NCI-H187 treated with DMSO at 0.1 percent for 48 hours (cell line): ENCODE measurements around the gene NECAB2.
"Not testable (repeated sequence)": the region's sequence is repeated elsewhere in the genome, so short reads cannot be mapped to it uniquely, and the experiment has no call there.

Source experiments
- DNase-seq: peaks from one replicate; lab custom pipeline; 2025; lab: John Stamatoyannopoulos, UW

Gene NECAB2

GRCh38 chr16:83936581-83937165 is 31.4 kb upstream of the NECAB2 start:
- no peak for DNase-seq

GRCh38 chr16:83937267-83937666 is 30.8 kb upstream of the NECAB2 start:
- no peak for DNase-seq

GRCh38 chr16:83937922-83938885 is 29.8 kb upstream of the NECAB2 start:
- no peak for DNase-seq

- DNase-seq = no peak
Measured at GRCh38 chr16:83939266-83939855, 28.7 kb upstream of the NECAB2 start.

DNA sequence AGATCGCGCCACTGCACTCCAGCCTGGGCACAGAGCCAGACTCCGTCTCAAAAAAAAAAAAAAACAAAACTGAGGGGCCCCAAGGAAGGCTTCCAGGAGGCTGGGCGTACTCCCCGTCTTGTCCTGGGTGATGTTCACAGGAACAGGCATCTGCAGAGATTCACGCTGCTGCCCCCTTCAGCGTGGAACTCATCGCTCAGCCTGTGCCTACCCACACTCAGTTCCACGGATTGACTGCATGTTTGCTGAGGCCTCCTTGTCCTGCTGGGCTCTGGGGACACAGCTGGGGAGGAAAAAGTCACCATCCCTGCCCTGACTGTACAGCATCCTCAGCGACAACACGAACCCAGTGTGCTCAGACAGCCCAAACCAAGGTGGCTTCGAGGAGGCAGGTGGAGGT is 27.9 kb upstream of the NECAB2 start:
- no peak for DNase-seq

- no peak for DNase-seq
Measured at GRCh38 chr16:83940630-83941378, 27.2 kb upstream of the NECAB2 start.

DNA sequence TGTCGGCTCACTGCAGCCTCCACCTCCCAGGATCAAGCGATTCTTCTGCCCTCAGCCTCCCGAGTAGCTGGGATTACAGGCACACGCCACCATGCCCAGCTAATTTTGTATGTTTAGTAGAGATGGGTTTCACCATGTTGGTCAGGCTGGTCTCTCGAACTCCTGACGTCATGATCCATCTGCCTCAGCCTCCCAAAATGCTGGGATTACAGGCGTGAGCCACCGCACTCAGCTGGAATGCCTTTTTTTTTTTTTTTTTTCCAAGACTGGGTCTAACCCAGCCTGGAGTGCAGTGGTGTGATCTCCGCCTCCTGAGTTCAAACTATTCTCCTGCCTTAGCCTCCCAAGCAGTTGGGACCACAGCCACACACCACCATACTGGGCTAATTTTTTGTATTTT is 26.5 kb upstream of the NECAB2 start:
- DNase-seq = not testable (repeated sequence)

DNA sequence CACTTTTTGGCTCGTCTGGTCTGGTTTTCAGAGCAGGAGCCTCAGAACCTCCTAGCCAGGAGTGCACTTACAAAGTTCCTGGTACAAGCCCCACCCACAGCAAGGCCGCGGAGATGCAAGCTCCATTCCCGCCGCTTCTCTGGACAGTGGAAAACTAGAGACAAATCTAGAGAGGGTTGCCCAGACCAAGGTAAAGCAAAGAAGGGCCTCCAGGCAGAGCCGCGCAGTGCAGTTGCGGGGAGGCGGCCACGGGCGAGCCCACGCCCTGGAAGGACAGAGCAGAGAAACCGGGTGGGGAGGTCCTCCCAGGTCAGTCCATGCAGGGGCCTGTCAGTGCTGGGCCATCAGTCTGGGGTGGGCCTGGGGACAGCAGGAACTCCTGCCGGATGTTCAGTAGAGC is 26.0 kb upstream of the NECAB2 start:
- DNase-seq = no peak

- DNase-seq = no peak
Measured at GRCh38 chr16:83942815-83943515, 25.1 kb upstream of the NECAB2 start.

GRCh38 chr16:83943516-83944050 is 24.5 kb upstream of the NECAB2 start:
- DNase-seq = no peak

DNA sequence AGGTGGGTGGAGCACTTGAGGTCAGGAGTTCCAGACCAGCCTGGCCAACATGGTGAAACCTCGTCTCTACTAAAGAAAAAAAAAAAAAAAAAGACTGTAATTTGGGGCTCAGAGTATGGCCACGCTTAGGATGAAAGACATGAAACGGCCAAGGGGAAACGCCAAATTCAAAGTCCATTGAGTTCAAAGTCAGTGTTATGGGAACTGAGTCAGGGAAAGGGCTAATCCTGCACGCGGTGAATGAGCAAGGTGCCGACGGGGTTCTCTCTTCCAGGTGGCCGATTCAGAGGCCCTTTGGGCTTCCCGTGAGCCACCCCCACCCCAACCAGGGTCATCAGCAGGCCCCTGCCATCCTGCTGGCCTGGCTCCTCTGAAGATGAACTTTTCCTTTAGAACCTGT is 22.5 kb upstream of the NECAB2 start:
- DNase-seq = no peak

DNA sequence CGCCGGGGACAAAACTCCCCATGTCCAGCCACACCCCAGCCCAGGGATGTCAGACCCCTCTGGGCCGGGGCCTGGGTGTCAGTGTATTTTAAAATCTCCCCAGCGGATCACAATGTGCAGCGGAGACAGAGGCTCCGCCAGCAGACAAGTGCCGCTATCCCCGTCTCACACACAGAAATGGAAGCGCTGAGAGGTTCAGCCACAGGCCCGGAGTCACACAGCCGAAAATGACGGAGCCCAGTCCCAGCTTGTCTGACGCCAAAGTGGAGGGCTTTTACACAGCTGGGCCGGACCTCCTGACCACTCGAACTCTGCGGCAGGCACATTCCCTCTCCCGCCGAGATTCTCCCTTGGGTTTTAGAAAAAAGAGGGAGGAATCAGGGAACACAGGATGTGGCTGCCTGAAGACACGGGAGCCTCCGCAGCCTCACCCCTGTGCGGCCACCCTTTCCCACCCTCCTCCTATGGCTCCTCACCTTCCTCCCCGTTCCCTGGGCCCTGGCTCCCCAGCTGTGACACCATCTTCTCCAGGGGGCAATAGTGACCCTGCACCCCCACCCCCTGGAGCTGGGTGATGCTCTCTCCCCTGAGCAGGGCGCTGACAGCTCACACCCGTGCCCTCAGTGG is 21.8 kb upstream of the NECAB2 start:
- DNase-seq = no peak

GRCh38 chr16:83946781-83947566 is 21.1 kb upstream of the NECAB2 start:
- no peak for DNase-seq

DNA sequence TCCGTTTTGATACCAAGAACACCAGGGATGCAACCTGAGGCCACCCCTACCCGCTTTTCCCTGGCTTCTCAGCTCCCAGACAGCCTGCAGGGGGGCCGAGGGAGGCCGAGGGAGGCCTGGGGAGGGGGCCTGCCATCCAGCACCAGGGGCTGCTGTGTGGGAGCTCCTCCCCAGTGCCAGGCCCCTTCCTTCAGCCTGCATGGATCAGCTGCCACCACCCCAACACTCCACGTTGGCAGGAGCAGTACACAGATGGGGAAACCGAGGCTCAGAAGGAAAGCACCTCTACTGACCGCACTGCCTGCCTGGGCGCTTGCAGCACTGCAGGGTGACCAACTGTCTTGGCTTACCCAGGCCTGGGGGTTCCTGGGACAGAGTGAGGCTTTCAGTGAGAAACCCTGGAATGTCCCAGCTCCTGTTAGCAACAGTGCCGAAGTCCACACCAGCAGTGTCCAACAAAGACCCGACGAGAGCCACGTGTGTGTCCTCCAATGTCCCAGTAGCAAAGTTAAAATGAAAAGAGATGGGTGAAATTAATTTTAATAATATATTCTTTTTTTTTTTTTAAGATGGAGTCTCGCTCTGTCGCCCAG is 20.3 kb upstream of the NECAB2 start:
- DNase-seq = no peak

GRCh38 chr16:83948914-83949723 is 18.9 kb upstream of the NECAB2 start:
- DNase-seq = no peak

- no peak for DNase-seq
Measured at GRCh38 chr16:83949724-83950001, 18.4 kb upstream of the NECAB2 start.

DNA sequence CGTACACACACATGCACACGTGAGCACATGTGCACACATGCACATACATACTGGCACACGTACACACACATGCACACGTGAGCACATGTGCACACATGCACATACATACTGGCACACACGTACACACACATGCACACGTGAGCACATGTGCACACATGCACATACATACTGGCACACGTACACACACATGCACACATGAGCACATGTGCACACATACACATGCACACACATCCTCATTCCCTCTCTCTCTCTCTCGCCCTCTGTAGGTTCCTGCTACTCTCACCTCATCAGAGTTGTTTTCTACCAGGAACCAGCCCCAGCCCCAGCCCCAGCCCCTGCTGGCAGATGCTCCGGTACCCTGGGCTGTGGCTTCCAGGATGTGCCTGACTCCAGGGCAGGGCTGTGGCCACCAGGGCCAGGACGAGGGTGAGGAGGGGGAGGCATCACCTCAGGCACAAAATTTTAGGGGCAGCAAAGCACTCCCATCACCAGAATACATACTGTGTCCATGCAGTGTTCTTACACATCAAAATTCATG is 17.1 kb upstream of the NECAB2 start:
- not testable (repeated sequence) for DNase-seq

DNA sequence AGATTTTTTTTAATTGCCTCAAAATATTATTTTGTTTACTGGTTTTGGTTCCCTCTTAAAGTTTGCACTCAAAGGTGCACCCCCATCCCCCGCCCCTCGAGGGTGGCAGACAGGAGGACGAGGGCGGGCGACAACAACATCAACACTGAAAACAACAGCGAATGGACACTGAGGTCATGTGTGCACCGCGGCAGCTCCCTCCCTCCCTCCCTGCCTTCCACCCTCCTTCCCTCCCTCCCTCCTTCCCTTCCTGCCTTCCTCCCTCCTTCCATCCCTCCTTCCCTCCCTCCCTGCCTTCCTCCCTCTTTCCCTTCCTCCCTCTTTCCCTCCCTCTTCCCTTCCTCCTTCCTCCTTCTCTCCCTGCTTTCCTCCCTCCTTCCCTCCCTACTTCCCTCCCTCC is 16.5 kb upstream of the NECAB2 start:
- no peak for DNase-seq

DNA sequence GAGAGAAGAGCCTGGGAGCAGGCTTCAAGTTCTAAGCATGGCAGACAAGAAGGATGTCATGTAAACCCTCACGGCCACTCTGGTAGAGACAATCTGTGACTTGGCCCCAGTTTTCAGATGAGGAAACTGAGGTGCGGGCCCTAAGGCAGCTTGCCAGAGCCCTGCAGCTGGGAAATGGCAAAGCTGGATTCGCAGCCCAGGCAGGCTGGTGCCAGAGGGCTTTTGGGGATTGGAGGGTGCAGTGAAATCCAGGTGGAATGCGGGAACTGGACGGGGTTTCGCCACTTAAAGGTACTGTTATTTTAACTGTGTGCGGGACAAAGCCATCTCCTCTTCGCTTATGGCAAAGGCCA is 15.5 kb upstream of the NECAB2 start:
- DNase-seq = no peak
